NCI-H526 (cell line): ENCODE data around the gene APPL2.
"Not testable (repeated sequence)": the region's sequence is repeated elsewhere in the genome, so short reads cannot be mapped to it uniquely, and the experiment has no call there.

ENCODE experiments used
- DNase-seq, 2 experiments: peaks; one replicate each; lab custom pipeline; 2025; lab: John Stamatoyannopoulos, UW

The APPL2 gene

GRCh38 chr12:105256921-105257320 lies 20.9 kb upstream of the APPL2 start:
- DNase-seq, result no peak

GRCh38 chr12:105256431-105256830 lies 20.5 kb upstream of the APPL2 start:
- DNase-seq, result not testable (repeated sequence)

GRCh38 chr12:105256011-105256410 lies 20.0 kb upstream of the APPL2 start:
- no peak for DNase-seq

- DNase-seq, result no peak
Measured at GRCh38 chr12:105253866-105254513, 18.0 kb upstream of the APPL2 start.

DNA sequence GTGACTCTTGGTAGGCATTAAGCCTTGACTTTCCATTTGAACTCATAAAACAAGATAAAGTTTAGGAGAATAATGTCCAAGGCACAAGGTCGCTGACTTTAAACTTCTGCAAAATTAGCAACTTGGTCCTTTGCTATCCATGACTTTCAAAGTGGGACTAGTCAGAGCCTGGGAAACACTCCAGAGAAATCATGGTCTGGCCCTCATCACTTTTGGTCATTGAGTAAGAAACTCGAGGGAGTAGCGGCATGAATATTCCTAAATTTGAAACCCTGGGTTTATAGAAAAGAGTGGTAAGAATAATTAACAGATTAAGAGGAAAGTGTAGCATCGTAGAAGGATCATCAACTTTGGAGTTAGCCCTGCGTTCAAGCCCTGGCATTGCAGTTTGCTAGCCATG lies 16.9 kb upstream of the APPL2 start:
- no peak for DNase-seq

GRCh38 chr12:105245776-105246427 lies 9.9 kb upstream of the APPL2 start:
- DNase-seq, result not testable (repeated sequence)

DNA sequence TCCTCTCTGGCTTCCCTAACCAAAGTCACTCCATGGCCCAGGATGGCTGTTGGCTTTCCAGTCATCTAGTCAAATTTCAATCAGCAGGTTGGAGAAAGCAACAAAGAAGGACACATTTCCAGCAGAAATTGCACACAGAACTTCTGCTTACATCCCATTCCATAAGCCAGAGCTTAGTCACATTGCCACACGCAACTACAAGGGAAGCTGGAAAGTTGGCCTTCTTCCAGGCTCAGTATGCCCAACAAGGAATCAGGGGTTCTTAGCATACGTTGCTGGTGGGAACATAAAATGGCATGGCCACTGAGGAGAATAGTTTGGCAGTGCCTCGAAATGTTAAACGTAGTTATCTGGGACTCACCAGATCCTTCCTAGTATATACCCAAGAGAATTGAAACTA lies 9.3 kb upstream of the APPL2 start:
- DNase-seq, result no peak

DNA sequence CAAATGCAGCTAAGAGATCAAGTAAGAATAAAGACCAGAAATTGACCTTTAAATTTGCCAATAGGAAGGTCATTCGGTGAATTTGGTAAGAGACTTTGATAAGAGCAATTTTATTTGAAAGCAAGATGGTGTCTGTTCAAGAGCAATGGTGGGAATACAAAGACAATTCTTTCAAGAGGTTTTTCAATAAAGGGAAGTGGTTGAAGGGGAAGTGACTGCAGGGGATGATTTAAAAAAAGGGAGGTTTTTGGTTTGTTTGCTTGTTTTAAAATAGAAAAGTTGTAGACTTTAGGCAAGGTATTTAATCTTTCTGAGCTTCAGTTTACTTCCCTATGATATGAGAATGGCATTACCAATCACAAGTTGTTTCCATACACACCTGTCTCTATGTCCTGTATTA lies 4.3 kb upstream of the APPL2 start:
- no peak for DNase-seq

DNA sequence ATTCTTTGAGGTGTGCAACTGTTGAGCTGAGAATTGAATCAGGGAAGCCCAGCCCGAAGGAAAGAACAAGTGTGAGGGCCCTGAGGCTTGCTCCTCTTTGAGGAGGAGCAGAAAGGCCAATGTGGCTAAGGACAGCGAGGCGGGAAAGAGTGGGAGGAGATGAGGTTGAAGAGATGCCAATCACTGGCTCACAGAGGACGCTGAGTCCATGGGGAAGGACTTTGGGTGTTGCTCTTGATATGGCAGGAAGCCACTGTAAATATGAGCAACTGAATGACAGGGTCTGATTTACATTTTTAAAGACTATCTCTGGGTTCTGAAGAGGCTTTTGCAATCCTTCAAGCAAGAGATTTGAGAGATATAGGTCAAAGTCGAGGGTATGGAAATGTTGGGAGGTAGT lies 3.3 kb upstream of the APPL2 start:
- DNase-seq, result no peak

DNA sequence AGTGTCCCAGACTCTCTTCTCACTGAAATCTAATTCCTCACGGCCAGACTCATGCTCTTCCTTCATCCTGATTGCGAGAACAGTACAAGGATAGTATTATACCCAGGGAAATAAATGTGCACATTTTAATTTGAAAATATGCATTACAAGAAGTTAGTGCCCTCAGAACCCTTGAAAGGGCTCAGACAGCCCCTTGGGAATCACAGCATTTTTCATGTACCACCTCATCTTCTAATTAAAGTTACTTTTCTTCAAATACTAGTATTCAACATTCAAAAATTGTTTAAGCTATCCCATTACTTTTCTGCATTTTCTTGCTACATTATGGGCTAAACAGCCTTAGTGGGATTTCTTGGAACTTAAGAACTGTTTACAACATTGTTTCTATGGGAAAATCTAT lies 1.7 kb upstream of the APPL2 start:
- no peak for DNase-seq

DNA sequence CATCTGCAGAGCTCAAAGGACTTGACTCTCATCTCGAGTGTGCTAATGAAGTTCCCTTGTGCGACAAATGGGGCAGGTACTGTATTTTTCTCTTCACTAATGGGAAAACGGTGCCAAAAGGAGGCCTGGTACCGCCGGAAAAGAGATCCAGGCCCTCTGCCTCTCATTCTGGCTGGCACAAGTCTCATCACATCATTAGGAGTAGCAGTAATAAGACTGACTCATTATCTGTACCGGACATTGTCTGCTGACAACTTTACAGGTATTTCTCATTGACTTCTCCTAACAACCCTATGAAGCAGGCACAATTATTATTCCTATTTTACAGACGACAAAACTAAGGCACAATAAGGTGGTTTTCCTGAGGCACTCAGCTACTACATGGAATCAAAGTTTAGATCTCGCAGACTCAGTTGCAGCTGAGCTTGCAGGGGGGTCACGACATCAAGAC lies 668 bp downstream of the APPL2 start:
- DNase-seq, result no peak

DNA sequence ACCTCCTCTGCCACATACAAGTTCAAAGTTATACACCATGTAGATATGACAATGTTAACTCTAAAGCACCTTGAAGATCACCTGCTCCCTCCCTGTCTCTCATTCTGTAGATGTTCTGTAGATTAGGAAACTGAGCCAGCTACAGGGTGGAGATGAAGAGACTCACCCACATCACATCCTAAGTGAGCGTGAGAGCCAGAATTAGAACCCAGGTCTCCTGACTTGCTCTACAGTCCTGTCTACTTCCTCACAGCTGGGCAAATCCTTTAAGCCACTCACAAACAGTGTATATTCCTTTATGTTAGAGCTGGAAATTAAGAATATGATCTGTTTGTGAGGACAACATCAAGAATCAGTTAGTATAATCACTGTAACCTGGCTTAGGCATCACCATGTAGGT lies 1.8 kb downstream of the APPL2 start:
- no peak for DNase-seq

GRCh38 chr12:105233041-105233905 lies 2.7 kb downstream of the APPL2 start:
- DNase-seq, result no peak

- no peak for DNase-seq
Measured at GRCh38 chr12:105231396-105231795, 4.6 kb downstream of the APPL2 start.

DNA sequence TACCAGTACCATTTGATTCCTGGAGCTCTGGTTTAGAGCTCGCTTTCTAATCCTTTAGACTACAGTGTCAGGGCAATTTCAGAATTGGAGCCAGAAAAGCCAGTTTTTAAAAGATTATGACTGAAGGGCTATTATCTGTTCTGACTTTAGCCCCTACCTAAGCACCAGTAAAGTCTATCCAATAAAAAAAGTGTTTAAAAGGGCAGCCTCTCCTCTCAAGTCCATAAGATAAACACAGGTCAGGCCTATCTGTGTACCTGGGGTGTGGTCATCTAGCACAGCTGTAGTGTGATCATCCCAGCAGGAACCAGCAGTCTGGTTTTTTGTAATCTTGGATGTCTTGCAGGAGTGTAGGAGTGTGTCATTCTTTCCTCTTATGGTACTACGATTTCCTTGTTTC lies 6.6 kb downstream of the APPL2 start:
- DNase-seq, result no peak

GRCh38 chr12:105228966-105229365 lies 7.0 kb downstream of the APPL2 start:
- DNase-seq, result no peak

GRCh38 chr12:105228494-105228893 lies 7.5 kb downstream of the APPL2 start:
- DNase-seq, result no peak

DNA sequence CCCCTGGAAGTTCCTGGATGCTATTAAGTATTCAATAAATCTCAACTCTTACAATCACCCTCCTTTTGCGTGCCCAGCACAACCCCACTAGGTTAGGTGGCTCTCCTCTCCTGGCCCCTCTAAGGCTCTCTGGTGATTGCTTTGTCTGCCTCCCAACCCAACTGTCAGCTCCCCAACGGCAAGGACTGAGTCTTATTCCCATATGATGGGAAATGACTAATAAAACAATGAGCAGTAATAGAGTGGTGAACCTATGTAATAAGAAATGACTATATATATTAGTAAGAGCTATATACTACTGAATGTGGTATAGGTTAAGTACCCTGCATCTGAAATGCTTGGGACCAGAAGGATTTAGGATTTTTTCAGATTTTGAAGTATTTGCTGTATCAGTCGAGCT lies 8.1 kb downstream of the APPL2 start:
- no peak for DNase-seq

DNA sequence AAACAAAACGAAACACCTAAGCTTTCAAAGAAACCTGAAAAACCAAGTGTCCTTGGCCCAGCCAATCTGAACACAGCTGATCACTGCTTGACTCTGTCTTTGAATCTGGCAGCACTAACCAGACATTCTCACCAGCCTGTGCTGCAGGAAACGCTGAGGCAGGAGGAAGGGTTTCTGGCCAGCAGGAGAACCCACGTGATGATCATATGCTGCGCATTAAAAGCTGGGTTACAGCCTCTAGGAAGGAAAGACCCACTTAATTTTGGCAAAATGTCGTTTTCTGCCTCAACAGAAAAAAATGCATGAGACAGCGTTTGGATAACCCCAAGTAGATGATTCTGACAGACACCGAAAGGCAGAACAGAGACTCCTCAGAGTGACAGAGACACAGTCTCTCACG lies 9.8 kb downstream of the APPL2 start:
- no peak for DNase-seq

DNA sequence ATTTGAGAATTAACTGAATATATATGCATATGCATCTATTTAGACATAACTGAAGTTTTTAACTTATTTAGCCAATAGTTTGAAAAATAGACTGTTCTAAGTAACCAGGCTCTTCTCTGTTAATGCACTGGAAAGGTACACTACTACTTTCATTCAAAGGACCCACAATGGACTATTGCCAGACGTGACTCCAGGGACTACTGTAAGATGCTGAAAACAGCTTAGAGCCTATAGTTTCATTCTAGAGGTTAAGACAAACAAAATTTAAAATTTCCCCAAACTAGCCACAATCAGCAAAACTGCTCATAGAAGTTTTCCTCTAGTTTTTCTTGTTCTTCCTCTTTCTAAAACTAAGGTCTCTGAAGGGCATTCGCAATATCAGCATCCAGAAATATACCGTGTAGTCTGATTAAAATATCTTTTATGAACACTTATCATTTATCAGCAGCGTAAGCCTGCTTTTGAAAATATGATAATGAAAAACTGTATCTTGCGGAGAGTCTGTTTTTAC lies 10.4 kb downstream of the APPL2 start:
- no peak for DNase-seq

DNA sequence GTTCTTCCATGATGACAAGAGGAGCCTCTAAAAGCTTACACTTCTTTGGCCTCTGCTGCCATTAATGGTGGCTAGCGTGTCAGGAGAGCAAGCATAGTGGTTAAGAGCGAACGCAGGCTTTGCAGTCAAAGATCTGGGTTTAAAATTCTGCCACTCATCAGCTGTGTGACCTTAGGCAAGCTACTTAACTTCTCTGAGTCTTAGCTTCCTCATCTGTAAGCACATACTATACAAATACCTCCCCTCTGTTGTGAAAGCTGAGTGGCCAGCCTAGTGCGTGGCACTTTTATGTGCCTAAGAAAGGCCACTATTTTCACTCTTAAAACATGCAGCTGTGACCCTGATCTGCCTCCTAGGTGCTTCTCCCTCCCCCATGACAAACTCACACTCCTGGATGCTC lies 11.6 kb downstream of the APPL2 start:
- no peak for DNase-seq

GRCh38 chr12:105223884-105224283 lies 12.1 kb downstream of the APPL2 start:
- DNase-seq, result no peak

GRCh38 chr12:105223352-105223845 lies 12.6 kb downstream of the APPL2 start:
- DNase-seq, result no peak
